ENCODE results near the gene TMEM53. TPM values are rescaled to one million over a fixed set of nuclear protein-coding genes. Genes with fewer than 3 reads are reported as not detected.

TMEM53 gene
- total RNA-seq, 1 experiment from 2014 or later = 9.3 TPM

DNA sequence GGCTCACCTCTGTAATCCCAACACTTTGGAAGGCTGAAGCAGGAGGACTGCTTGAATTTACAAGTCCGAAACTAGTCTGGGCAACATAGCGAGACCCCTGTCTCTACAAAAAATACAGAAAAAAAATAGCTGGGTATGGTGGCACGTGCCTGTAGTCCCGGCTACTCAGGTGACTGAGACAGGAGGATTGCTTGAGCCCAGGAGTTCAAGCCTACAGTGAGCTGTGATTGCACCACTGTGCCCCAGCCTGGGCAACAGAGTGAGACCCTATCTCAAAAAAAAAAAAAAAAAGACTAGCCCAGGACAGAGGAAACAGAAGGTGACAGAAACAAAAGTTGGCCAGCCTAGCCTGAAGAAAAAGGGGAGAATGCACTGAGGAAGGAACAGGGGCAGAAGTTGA, 21.4 kb upstream of the TMEM53 start:
- Histone ChIP-seq H3F3A (ENCODE audit: low read length, unreplicated experiment) (no peaks in the 10 kb centered on the region), H3K4me3 (ENCODE audit: low read length) (no peak overlapping the region), H3K27ac (ENCODE audit: low read length) (no peak overlapping the region), H3K9me2 (replicated peaks; ENCODE audit: low read length) (no peaks in the 10 kb centered on the region), H3K9ac (ENCODE audit: low read length) (no peak overlapping the region), H4K20me1 (ENCODE audit: low read length) (no peaks in the 10 kb centered on the region), H3K79me2 (ENCODE audit: low read length) (no peaks in the 10 kb centered on the region), H2AFZ (ENCODE audit: low read length) (no peak overlapping the region), H3K4me2 (ENCODE audit: low read length) (no peak overlapping the region), H3K27me3 (ENCODE audit: low read length) (no peaks in the 10 kb centered on the region), H3K9me3 (ENCODE audit: low read length) (no peaks in the 10 kb centered on the region), H3K36me3 (ENCODE audit: low read depth, low read length) (no peaks in the 10 kb centered on the region), H3K4me1 (ENCODE audit: insufficient read depth, low read length) (peaks cover 9% of the 10 kb centered on the region)
- DNase-seq (no peak), ATAC-seq (no peak)
- CTCF ChIA-PET = no interaction called here
- POLR2A ChIA-PET (ENCODE audit: unreplicated experiment) = no interaction called here
- no TSS peak for BruUV-seq (replicated peaks)
- TF ChIP-seq EZH2phosphoT487 (IDR thresholded peaks at IDR 0.05; ENCODE audit: borderline replicate concordance, low read length) (no peak), EZH2 (IDR thresholded peaks at IDR 0.05; ENCODE audit: low read length, unreplicated experiment) (no peak)
- TF ChIP-seq, protein P1, sequence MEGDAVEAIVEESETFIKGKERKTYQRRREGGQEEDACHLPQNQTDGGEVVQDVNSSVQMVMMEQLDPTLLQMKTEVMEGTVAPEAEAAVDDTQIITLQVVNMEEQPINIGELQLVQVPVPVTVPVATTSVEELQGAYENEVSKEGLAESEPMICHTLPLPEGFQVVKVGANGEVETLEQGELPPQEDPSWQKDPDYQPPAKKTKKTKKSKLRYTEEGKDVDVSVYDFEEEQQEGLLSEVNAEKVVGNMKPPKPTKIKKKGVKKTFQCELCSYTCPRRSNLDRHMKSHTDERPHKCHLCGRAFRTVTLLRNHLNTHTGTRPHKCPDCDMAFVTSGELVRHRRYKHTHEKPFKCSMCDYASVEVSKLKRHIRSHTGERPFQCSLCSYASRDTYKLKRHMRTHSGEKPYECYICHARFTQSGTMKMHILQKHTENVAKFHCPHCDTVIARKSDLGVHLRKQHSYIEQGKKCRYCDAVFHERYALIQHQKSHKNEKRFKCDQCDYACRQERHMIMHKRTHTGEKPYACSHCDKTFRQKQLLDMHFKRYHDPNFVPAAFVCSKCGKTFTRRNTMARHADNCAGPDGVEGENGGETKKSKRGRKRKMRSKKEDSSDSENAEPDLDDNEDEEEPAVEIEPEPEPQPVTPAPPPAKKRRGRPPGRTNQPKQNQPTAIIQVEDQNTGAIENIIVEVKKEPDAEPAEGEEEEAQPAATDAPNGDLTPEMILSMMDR (conservative IDR thresholded peaks at IDR 0.05; ENCODE audit: low read depth, low read length) = no peak
- intact Hi-C loops (cut with micrococcal nuclease) = no loop called here

DNA sequence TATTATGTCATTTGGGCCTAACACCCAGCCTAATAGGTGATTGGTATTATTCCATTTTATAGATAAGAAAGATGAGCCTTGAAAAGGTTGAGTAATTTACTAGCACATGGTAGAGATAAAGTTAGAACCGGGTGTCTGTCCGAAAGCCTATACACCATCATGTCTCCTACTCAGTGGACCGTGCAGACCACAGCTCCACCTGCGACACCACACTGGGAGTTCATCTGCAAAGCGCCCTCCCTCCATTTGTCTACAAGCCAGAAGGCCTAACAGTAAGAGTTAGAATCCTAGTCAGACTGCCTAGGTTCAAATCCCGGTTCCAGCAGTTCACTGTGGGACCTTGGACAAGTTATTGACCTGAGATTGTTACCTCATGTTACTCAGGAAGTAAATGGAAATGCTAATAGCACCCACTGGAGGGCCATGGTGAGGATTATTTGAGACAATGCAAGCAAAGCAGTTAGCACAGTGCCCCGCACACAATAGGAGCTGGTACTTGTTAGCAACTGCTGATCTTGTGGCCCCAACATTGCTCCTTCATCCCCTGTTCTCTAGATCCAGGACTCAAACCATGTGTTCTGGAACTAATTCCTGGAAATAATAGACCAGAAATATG, 20.7 kb upstream of the TMEM53 start:
- H3F3A ChIP-seq (ENCODE audit: low read length, unreplicated experiment) = no peaks in the 10 kb centered on the region
- ChIA-PET POLR2A (ENCODE audit: unreplicated experiment) (no interaction called here), CTCF (no interaction called here)
- H3K36me3 ChIP-seq (ENCODE audit: low read depth, low read length) = no peaks in the 10 kb centered on the region
- intact Hi-C loops (cut with micrococcal nuclease) = no loop called here
- H3K27ac ChIP-seq (ENCODE audit: low read length) = no peak overlapping the region
- ATAC-seq = no peak
- H3K4me3 ChIP-seq (ENCODE audit: low read length) = no peak overlapping the region
- H3K27me3 ChIP-seq (ENCODE audit: low read length) = no peaks in the 10 kb centered on the region
- H3K9me3 ChIP-seq (ENCODE audit: low read length) = no peaks in the 10 kb centered on the region
- H2AFZ ChIP-seq (ENCODE audit: low read length) = no peak overlapping the region
- peaks cover 8% of the 10 kb centered on the region; the same call in 1 of the 2 replicates for H3K4me1 ChIP-seq (ENCODE audit: insufficient read depth, low read length)
- no peaks in the 10 kb centered on the region for H3K9me2 ChIP-seq (replicated peaks; ENCODE audit: low read length)
- BruUV-seq (replicated peaks) = no TSS peak
- no peak overlapping the region for H3K9ac ChIP-seq (ENCODE audit: low read length)
- H3K4me2 ChIP-seq (ENCODE audit: low read length) = no peak overlapping the region
- H3K79me2 ChIP-seq (ENCODE audit: low read length) = no peaks in the 10 kb centered on the region
- no peaks in the 10 kb centered on the region for H4K20me1 ChIP-seq (ENCODE audit: low read length)
- no peak for TF ChIP-seq EZH2phosphoT487 (IDR thresholded peaks at IDR 0.05; ENCODE audit: borderline replicate concordance, low read length)
- no peak for TF ChIP-seq EZH2 (IDR thresholded peaks at IDR 0.05; ENCODE audit: low read length, unreplicated experiment)
- TF ChIP-seq, protein P1 (conservative IDR thresholded peaks at IDR 0.05; ENCODE audit: low read depth, low read length) = no peak
- no peak for DNase-seq

DNA sequence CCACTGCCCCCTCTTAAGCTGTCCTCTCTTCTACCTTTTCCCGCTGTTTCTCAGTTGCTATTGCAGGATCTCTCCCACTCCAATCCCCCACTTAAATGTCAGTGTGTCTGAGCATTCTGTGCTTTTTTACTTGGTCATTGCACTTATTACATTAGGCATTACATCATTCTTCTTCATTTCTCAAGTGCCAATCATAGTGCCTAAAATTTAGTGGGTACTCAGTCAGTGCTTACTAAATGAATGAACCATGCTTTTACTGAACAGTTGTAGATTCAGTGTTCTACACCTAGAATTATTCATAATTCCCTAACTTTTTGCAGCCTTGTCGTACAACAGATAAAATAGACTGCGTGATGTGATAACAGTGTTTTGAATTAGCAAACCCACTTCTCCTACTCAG, 19.6 kb upstream of the TMEM53 start:
- H3K36me3 ChIP-seq (ENCODE audit: low read depth, low read length) = no peaks in the 10 kb centered on the region
- no peak overlapping the region for H3K4me2 ChIP-seq (ENCODE audit: low read length)
- intact Hi-C loops (cut with micrococcal nuclease) = no loop called here
- no peak overlapping the region for H3K27ac ChIP-seq (ENCODE audit: low read length)
- BruUV-seq (replicated peaks) = no TSS peak
- no peak for DNase-seq
- H3F3A ChIP-seq (ENCODE audit: low read length, unreplicated experiment) = no peaks in the 10 kb centered on the region
- no peak overlapping the region for H2AFZ ChIP-seq (ENCODE audit: low read length)
- POLR2A ChIA-PET (ENCODE audit: unreplicated experiment) = no interaction called here
- no peak for ATAC-seq
- no peaks in the 10 kb centered on the region for H3K79me2 ChIP-seq (ENCODE audit: low read length)
- no peak overlapping the region for H3K4me3 ChIP-seq (ENCODE audit: low read length)
- H3K9me2 ChIP-seq (replicated peaks; ENCODE audit: low read length) = no peaks in the 10 kb centered on the region
- no peak for TF ChIP-seq EZH2 (IDR thresholded peaks at IDR 0.05; ENCODE audit: low read length, unreplicated experiment)
- TF ChIP-seq EZH2phosphoT487 (IDR thresholded peaks at IDR 0.05; ENCODE audit: borderline replicate concordance, low read length) = no peak
- TF ChIP-seq, protein P1 (conservative IDR thresholded peaks at IDR 0.05; ENCODE audit: low read depth, low read length) = no peak
- peaks cover 12% of the 10 kb centered on the region; the same call in 1 of the 2 replicates for H3K4me1 ChIP-seq (ENCODE audit: insufficient read depth, low read length)
- no peaks in the 10 kb centered on the region for H3K27me3 ChIP-seq (ENCODE audit: low read length)
- no peaks in the 10 kb centered on the region for H4K20me1 ChIP-seq (ENCODE audit: low read length)
- H3K9ac ChIP-seq (ENCODE audit: low read length) = no peak overlapping the region
- no peaks in the 10 kb centered on the region for H3K9me3 ChIP-seq (ENCODE audit: low read length)
- CTCF ChIA-PET = no interaction called here
